Osteocyte (in vitro differentiated cells): ENCODE measurements around the gene NEK10. TPM values are rescaled to one million over a fixed set of nuclear protein-coding genes. Genes with fewer than 3 reads are reported as not detected.

Experiments used
- DNase-seq: peaks from one replicate; pipeline ENCODE4 v3.0.0; 2021; ENCODE audit warnings: mixed read lengths; ENCODE audit not compliant: unreplicated experiment; ENCODE audit errors: extremely low spot score
- H3K27ac Mint-ChIP-seq: one replicate; pipeline ENCODE4 v1.8.0; 2021; ENCODE audit warnings: mild to moderate bottlenecking, mixed read lengths; ENCODE audit not compliant: unreplicated experiment
- H3K27me3 Mint-ChIP-seq: one replicate; pipeline ENCODE4 v1.8.0; 2021; ENCODE audit warnings: mixed read lengths; ENCODE audit not compliant: unreplicated experiment
- H3K36me3 Mint-ChIP-seq: one replicate; pipeline ENCODE4 v1.8.0; 2021; ENCODE audit warnings: mixed read lengths; ENCODE audit not compliant: unreplicated experiment
- H3K4me1 Mint-ChIP-seq: one replicate; pipeline ENCODE4 v1.8.0; 2021; ENCODE audit warnings: mixed read lengths; ENCODE audit not compliant: unreplicated experiment
- H3K4me3 Mint-ChIP-seq: one replicate; pipeline ENCODE4 v1.8.0; 2021; ENCODE audit warnings: mild to moderate bottlenecking, moderate library complexity, mixed read lengths; ENCODE audit not compliant: unreplicated experiment
- H3K9me3 Mint-ChIP-seq: one replicate; pipeline ENCODE4 v1.8.0; 2021; ENCODE audit warnings: mixed read lengths; ENCODE audit not compliant: unreplicated experiment
- total RNA-seq: library from RNA; stranded (reverse); gene quantifications from 2 replicates; pipeline ENCODE4 v1.2.1, GENCODE V29; 2021
- TF ChIP-seq, protein P1 (sequence below): fragments of 200-600 bp; sonication (generic); IDR thresholded peaks from 2 replicates; pipeline ENCODE4 v1.5.0; 2021; ENCODE audit warnings: antibody characterized with exemption, mild to moderate bottlenecking, moderate library complexity

NEK10 gene
- total RNA-seq, 1 donor from 2014 or later = 6.8 TPM

DNA sequence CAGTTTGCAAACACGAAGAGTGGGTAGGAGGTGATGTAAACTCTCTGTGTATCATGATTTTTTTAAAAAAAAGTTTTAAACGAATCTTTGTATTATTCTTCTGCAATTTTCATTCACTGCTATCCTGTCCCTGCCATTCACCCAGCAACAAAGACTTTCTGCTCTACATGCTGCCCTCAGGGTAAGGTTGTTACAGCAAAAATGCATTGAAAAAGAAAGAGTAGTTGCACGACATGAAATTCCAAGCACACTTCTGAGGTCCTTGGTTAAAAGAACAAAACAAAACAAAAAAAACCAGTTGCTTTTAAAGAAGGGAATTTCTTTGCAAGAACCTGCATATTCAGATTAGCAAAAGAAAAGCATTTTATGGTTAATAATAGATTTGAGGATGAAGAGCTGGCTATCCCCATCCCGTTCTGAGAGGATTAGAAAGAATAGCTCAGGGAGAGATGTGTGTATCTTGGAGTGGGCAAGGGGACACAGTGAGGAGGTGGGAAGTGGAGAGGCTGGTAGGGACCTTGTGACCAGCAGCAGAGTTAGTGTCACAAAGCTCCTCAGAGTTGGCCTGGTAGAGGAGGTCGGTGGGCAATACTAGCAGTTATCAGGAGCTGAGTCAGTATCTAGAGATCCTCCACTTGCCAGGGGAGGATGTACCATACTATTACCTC, 290.8 kb downstream of the NEK10 start:
- Mint-ChIP-seq H3K4me1 (peaks cover 26% of the 10 kb centered on the region), H3K4me3 (peak overlapping the region; percentile 19), H3K27ac (peak overlapping the region; percentile 79), H3K27me3 (peaks cover 4% of the 10 kb centered on the region), H3K36me3 (peaks cover 2% of the 10 kb centered on the region), H3K9me3 (no peaks in the 10 kb centered on the region)
- DNase-seq = no peak
- TF ChIP-seq, protein P1, sequence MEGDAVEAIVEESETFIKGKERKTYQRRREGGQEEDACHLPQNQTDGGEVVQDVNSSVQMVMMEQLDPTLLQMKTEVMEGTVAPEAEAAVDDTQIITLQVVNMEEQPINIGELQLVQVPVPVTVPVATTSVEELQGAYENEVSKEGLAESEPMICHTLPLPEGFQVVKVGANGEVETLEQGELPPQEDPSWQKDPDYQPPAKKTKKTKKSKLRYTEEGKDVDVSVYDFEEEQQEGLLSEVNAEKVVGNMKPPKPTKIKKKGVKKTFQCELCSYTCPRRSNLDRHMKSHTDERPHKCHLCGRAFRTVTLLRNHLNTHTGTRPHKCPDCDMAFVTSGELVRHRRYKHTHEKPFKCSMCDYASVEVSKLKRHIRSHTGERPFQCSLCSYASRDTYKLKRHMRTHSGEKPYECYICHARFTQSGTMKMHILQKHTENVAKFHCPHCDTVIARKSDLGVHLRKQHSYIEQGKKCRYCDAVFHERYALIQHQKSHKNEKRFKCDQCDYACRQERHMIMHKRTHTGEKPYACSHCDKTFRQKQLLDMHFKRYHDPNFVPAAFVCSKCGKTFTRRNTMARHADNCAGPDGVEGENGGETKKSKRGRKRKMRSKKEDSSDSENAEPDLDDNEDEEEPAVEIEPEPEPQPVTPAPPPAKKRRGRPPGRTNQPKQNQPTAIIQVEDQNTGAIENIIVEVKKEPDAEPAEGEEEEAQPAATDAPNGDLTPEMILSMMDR = no peak

DNA sequence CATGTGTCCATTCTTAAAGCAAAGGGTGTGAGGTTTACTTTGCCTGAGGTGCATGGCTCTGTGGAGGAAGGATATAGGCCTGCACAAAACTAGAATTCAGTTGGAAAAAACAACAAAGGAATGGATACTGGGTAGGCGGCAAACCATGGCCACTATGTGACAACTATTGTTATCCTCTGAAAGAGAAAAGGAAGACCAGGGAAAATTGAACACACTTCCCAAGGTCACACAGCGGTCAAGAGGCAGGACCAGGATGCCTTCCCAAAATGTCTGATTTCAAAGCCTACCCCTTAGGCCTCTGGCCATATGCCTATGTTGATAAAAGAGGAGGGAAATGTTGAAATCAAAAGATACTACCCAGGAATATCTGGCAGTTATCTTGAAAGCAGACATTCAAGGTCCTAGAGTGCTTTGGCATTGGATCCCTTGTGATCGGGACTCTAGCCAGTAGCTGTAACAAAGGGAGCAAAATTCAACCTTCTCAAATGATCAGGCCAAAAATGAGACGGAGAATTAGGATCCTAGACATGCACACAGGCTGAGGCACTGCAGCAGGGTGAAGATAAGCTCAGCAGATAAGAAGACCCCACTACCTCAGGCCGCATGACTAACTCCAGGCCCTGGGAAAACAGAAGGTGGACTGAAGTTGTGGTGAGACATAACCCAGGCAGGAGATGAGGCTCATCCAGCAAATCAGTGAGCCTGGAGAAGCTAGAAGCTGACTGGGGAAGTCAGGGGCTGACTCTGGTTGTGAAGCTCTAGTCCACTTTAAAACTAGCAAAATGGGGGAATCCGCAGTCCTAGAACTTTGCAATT, 292.2 kb downstream of the NEK10 start:
- no peak overlapping the region for H3K27ac Mint-ChIP-seq
- peaks cover 10% of the 10 kb centered on the region for H3K27me3 Mint-ChIP-seq
- H3K9me3 Mint-ChIP-seq = no peaks in the 10 kb centered on the region
- peaks cover 2% of the 10 kb centered on the region for H3K36me3 Mint-ChIP-seq
- peaks cover 34% of the 10 kb centered on the region for H3K4me1 Mint-ChIP-seq
- no peak for DNase-seq
- H3K4me3 Mint-ChIP-seq = no peak overlapping the region
- TF ChIP-seq, protein P1 = no peak

DNA sequence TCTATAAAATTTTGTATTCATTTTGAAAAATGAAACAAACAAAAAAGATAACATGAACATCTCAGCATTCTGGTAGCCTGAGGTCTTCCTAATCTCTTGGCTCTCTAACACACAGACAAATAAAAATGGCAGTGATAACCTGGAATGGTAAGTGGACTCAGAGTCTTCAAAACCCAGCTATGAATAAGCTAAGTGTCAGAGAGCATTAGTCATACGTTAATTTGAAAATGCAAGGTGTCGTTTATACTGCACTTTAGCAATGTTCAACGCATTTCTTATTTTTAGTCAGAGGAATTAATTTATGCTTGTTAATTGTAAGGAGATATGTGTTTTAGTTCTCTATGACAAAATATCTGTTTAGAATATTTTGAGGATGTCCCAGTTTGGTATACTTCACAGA, 294.3 kb downstream of the NEK10 start:
- H3K4me3 Mint-ChIP-seq = no peak overlapping the region
- H3K27ac Mint-ChIP-seq = no peak overlapping the region
- peaks cover 10% of the 10 kb centered on the region for H3K27me3 Mint-ChIP-seq
- H3K9me3 Mint-ChIP-seq = no peaks in the 10 kb centered on the region
- peaks cover 2% of the 10 kb centered on the region for H3K36me3 Mint-ChIP-seq
- TF ChIP-seq, protein P1 = no peak
- no peak for DNase-seq
- peaks cover 33% of the 10 kb centered on the region for H3K4me1 Mint-ChIP-seq

DNA sequence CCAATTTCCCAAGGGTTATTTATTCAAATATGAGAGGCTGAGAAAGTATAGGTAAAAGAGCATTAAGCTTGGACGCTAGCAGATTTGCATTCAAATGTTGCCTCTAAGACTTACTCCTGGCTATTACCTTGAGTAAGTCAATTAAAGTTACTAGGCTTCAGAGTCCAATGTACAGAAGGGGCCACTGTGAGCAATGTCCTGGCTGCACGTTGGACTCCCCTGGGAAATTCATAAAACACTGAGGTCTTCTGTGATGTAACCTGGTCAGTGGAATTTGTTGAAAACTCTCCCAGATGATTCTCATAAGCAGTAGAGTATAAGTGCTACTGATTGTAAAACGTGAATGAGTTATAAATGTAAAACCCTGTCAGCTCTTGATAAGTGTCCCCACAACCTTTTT, 295.3 kb downstream of the NEK10 start:
- peaks cover 10% of the 10 kb centered on the region for H3K27me3 Mint-ChIP-seq
- H3K36me3 Mint-ChIP-seq = peaks cover 2% of the 10 kb centered on the region
- DNase-seq = no peak
- TF ChIP-seq, protein P1 = no peak
- no peaks in the 10 kb centered on the region for H3K9me3 Mint-ChIP-seq
- H3K27ac Mint-ChIP-seq = no peak overlapping the region
- H3K4me1 Mint-ChIP-seq = peaks cover 27% of the 10 kb centered on the region
- H3K4me3 Mint-ChIP-seq = no peak overlapping the region
